ENCODE measurements around the gene LRP1B.

DNA sequence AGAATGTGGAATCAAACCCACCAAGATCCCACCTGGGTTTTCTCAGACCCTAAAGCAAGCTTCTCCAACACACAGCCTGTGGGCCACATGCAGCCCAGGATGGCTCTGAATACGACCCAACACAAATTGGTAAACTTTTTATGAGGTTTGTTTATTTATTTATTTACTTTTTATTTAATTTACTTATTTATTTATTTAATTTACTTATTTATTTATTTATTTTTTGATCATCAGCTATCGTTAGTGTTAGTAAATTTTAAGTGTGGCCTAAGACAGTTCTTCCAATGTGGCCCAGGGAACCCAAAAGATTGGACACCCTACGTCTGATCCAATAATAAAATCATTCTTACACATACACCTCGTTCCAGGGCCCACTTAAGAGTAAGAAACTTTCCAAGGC is 1451.1 kb downstream of the LRP1B start:
- TF ChIP-seq RXRA (IDR thresholded peaks at IDR 0.05; ENCODE audit: borderline replicate concordance, low read depth) (no peak), CHD2 (IDR thresholded peaks at IDR 0.05; ENCODE audit: low read length, partially characterized antibody) (no peak)
- TF ChIP-seq, protein P1, sequence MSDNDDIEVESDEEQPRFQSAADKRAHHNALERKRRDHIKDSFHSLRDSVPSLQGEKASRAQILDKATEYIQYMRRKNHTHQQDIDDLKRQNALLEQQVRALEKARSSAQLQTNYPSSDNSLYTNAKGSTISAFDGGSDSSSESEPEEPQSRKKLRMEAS (IDR thresholded peaks at IDR 0.05; ENCODE audit: low read depth) = no peak
